Measurements from ENCODE around the gene FAM83D. TPM values are rescaled to one million over a fixed set of nuclear protein-coding genes. Genes with fewer than 3 reads are reported as not detected.

FAM83D gene, protein sequence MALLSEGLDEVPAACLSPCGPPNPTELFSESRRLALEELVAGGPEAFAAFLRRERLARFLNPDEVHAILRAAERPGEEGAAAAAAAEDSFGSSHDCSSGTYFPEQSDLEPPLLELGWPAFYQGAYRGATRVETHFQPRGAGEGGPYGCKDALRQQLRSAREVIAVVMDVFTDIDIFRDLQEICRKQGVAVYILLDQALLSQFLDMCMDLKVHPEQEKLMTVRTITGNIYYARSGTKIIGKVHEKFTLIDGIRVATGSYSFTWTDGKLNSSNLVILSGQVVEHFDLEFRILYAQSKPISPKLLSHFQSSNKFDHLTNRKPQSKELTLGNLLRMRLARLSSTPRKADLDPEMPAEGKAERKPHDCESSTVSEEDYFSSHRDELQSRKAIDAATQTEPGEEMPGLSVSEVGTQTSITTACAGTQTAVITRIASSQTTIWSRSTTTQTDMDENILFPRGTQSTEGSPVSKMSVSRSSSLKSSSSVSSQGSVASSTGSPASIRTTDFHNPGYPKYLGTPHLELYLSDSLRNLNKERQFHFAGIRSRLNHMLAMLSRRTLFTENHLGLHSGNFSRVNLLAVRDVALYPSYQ
- polyA plus RNA-seq (2013, experiment 1 of 4): 33.5 TPM
- polyA plus RNA-seq (2013, experiment 2 of 4): 28.4 TPM
- 35.6 TPM for polyA plus RNA-seq (2013, experiment 3 of 4)
- polyA plus RNA-seq (2013, experiment 4 of 4): 32.3 TPM

DNA sequence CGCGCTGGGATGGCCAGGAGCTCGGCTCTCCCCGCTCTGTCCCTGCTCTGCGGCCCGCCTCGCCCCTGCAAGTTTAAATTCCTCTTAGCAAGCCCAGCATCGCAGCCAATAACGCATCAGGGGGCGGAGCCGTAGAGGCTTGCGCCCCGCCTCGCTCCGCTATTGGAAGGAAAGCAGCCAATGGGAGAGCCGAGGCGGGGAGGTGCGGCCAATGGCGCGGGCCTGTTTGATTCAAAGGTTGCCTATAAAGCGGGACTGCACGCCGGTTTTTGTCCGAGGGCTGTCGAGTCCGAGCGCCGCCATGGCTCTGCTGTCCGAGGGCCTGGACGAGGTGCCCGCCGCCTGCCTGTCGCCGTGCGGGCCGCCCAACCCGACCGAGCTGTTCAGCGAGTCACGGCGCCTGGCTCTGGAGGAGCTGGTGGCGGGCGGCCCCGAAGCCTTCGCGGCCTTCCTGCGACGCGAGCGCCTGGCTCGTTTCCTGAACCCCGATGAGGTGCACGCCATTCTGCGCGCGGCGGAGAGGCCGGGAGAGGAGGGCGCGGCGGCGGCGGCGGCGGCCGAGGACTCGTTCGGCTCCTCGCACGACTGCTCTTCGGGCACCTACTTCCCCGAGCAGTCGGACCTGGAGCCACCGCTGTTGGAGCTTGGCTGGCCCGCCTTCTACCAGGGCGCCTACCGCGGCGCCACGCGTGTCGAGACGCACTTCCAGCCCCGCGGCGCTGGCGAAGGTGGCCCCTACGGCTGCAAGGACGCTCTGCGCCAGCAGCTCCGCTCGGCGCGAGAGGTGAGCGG is at the start of gene FAM83D:
FAM83D (plus strand) TSS at position 276 of the 792 bp plus-strand sequence; CDS start at position 302, 26 bp downstream.
- peak within 1 kb of the TSS; percentile 83 for H3K4me3 ChIP-seq (ENCODE audit: insufficient read depth, low read depth, low read length)
- no peaks in the 10 kb centered on the region for H3K9me3 ChIP-seq (ENCODE audit: control insufficient read depth, low read length)
- H3K27ac ChIP-seq (ENCODE audit: insufficient read depth, low read depth, low read length, poor library complexity, severe bottlenecking): no peak within 1 kb of the TSS
- no peaks in the 10 kb centered on the region for H3K36me3 ChIP-seq (ENCODE audit: control insufficient read depth, insufficient read depth, low read length)
- no peaks in the 10 kb centered on the region for H3K27me3 ChIP-seq (ENCODE audit: control insufficient read depth, insufficient read depth, low read length, poor library complexity, severe bottlenecking)
- 1% methylated on average over 95 of the region's 95 CpGs for WGBS, 2 experiments
- H3K4me1 ChIP-seq (ENCODE audit: control insufficient read depth, insufficient read depth, low read length): peaks cover 22% of the 10 kb centered on the region

DNA sequence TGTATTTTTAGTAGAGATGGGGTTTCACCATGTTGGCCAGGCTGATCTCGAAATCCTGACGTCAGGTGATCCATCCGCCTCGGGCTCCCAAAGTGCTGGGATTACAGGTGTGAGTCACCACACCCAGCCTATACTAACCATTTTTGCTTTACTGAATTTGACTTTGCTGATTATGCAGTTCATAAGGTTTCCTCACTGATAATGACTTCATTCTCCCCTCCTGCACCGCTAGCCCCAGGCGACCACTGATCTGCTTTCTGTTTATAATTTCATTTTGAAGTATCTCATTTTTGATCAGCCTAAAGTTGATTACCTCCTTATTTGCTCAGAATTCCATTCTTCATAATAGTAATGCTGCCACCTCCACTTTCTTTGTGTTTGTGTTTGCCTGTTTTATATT is 48.7 kb upstream of the FAM83D start:
- no peaks in the 10 kb centered on the region for H3K9me3 ChIP-seq (ENCODE audit: control insufficient read depth, low read length)
- no peak overlapping the region for H3K27ac ChIP-seq (ENCODE audit: insufficient read depth, low read depth, low read length, poor library complexity, severe bottlenecking)
- H3K4me1 ChIP-seq (ENCODE audit: control insufficient read depth, insufficient read depth, low read length): no peaks in the 10 kb centered on the region
- no peak overlapping the region for H3K4me3 ChIP-seq (ENCODE audit: insufficient read depth, low read depth, low read length)
- 90 to 92% methylated on average over 6 of the region's 6 CpGs for WGBS, 2 experiments
- no peaks in the 10 kb centered on the region for H3K36me3 ChIP-seq (ENCODE audit: control insufficient read depth, insufficient read depth, low read length)
- H3K27me3 ChIP-seq (ENCODE audit: control insufficient read depth, insufficient read depth, low read length, poor library complexity, severe bottlenecking): peaks cover 3% of the 10 kb centered on the region

DNA sequence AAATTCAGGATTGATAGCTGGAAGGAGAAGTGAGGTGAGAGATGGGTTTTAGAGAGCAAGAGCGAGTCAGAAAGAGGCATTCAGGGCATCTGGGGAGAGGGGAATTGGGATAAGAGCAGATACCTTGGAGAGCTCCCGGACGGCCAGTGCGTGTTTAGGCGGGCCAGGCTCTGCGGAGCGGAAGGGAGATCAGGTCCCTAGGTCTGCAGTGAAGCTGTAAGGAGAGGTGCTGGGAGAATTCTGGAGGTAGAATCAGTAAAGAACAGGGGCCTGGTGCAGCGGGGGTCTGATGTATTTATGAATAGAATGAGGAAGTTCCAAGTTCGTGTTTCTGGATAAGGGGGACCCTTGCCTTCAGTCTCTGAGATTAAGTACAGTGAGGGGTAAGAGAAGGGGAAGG is 47.4 kb upstream of the FAM83D start:
- no peak overlapping the region for H3K4me3 ChIP-seq (ENCODE audit: insufficient read depth, low read depth, low read length)
- WGBS, 2 experiments: 16 to 17% methylated on average over 9 of the region's 9 CpGs
- no peaks in the 10 kb centered on the region for H3K36me3 ChIP-seq (ENCODE audit: control insufficient read depth, insufficient read depth, low read length)
- no peak overlapping the region for H3K27ac ChIP-seq (ENCODE audit: insufficient read depth, low read depth, low read length, poor library complexity, severe bottlenecking)
- H3K9me3 ChIP-seq (ENCODE audit: control insufficient read depth, low read length): no peaks in the 10 kb centered on the region
- H3K27me3 ChIP-seq (ENCODE audit: control insufficient read depth, insufficient read depth, low read length, poor library complexity, severe bottlenecking): peaks cover 3% of the 10 kb centered on the region
- H3K4me1 ChIP-seq (ENCODE audit: control insufficient read depth, insufficient read depth, low read length): no peaks in the 10 kb centered on the region

DNA sequence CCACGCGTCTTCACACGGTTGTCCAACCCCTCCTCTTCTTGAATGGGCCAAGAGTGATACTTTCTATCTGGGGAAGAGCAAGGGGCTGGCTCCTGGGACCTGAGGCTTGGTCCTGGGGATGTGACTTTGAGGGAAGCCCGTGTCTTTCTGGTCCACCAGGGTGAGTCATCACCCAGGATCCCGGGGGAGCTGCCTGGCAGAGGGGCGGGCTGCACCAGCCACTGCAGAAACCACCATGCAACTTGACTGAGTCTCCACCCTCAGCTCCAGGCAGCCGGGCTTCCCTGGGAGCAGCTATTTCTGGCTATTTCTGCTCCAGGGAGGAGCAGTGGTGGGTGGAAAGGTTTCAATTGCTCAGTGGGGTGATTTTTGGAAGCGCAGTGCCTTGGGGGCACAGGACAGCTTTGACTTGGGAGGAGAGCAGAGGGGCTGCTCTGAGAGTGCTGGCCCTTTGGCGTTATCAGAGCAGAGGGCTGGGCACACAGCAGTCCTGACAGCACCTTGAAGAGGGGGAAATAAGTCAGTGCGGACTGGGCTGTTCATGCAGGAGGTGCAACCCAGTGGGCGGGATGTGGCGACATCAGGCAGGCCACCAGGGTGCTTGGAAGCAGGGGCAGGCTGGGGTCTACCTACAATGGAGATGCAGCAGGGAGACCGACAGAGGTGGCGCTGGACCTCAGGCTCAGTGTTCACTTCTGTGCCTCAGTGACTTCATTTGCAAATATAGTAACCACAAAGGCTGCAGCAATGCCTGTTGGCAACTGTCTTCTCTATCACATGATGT is 45.1 kb upstream of the FAM83D start:
- peaks cover 3% of the 10 kb centered on the region for H3K27me3 ChIP-seq (ENCODE audit: control insufficient read depth, insufficient read depth, low read length, poor library complexity, severe bottlenecking)
- H3K27ac ChIP-seq (ENCODE audit: insufficient read depth, low read depth, low read length, poor library complexity, severe bottlenecking): no peak overlapping the region
- H3K36me3 ChIP-seq (ENCODE audit: control insufficient read depth, insufficient read depth, low read length): no peaks in the 10 kb centered on the region
- H3K4me3 ChIP-seq (ENCODE audit: insufficient read depth, low read depth, low read length): no peak overlapping the region
- 76 to 81% methylated on average over 14 of the region's 14 CpGs for WGBS, 2 experiments
- H3K9me3 ChIP-seq (ENCODE audit: control insufficient read depth, low read length): no peaks in the 10 kb centered on the region
- no peaks in the 10 kb centered on the region for H3K4me1 ChIP-seq (ENCODE audit: control insufficient read depth, insufficient read depth, low read length)

DNA sequence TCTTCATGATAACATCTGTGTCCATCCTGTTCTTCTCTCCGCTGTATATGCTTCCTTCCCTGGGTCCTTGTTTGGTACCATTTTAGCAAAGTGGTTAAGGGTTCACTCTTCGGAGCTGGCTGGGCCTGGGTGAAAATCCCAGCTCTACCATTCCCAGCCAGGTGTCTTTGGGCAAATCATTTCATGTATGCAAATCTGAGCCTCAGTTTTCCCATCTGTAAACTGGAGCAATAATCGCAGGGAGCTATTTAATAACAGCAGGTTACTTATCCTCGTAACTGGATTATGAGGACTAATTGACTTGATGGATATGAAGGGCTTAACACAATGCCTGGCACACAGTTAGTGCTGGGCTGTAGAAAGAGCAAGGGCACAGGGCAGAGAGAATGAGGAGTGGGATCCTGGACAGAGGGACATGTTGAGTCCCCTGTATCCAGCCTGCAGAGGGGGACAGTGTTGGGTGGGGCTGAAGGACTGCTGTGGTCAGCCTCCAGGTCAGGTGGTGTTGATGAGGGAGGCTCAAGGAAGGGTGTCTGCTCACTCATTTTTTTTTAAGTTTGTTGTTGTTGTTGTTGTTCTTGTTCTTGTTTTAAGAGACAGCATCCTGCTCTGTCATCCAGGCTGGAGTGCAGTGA is 44.3 kb upstream of the FAM83D start:
- H3K27me3 ChIP-seq (ENCODE audit: control insufficient read depth, insufficient read depth, low read length, poor library complexity, severe bottlenecking): peaks cover 3% of the 10 kb centered on the region
- WGBS, 2 experiments: 97% methylated on average over 4 of the region's 4 CpGs
- no peak overlapping the region for H3K27ac ChIP-seq (ENCODE audit: insufficient read depth, low read depth, low read length, poor library complexity, severe bottlenecking)
- no peaks in the 10 kb centered on the region for H3K36me3 ChIP-seq (ENCODE audit: control insufficient read depth, insufficient read depth, low read length)
- no peaks in the 10 kb centered on the region for H3K4me1 ChIP-seq (ENCODE audit: control insufficient read depth, insufficient read depth, low read length)
- no peak overlapping the region for H3K4me3 ChIP-seq (ENCODE audit: insufficient read depth, low read depth, low read length)
- H3K9me3 ChIP-seq (ENCODE audit: control insufficient read depth, low read length): no peaks in the 10 kb centered on the region

DNA sequence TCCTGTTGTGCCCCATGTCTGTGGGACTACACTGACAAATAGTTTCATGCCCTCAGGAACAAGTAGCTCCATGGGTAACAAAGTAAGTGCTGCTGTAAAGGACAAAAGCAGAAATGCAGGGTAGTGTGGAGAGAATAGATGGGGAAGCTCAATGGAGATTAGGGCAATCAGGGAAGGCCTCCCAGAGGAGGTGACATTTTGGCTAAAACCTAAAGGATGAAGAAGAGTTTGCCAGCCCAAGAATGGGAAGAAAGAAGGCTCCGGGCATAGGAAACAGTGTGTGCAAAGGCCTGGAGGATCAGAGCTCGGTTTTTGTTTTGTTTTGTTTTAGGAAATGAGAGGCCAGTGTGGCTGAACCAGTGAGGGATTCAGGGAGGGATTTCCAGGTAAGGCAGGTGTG is 43.6 kb upstream of the FAM83D start:
- H3K36me3 ChIP-seq (ENCODE audit: control insufficient read depth, insufficient read depth, low read length): no peaks in the 10 kb centered on the region
- 89 to 90% methylated on average over 2 of the region's 2 CpGs for WGBS, 2 experiments

DNA sequence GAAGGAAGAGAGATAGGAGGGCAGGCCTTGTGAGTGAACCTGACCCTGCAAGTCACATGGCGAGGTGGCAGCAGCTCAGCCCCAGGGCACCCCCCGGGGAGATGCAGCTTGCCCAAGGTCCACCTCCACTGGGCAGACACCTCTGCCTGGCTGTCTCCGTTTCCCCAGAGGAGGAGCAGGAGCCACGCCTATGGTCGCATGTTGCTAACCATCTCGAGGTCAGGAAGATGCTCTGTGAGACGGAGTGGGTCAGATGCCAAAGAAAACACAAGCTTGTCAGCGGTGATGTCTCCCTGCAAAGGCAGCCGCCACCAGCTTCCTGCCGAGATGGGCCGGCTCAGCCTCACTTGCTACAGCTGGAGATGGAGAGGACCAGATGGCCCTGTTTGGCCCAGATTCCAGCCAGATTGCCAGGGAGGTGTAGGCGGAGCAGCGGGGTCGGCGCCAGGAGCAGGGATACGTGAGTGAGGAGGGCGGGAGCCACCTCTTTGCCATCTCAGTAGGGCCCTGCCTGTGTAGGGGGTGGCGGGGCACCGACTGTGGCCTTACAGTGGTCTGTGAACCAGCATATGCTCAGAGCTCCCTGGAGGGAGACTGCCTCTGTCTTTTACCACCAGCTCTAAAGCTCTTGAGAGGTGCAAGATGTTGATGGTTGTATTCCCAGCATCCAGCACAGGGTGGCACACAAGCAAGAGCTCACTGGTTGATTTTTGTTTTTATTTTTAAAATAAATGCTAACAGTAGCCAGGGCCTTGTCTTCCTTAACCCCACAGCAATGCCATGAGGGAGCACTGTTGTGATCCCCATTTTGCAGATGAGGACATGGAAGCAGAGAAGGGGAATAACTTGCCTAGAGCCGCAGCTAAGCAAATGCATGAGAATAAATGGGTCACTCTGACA is 42.9 kb upstream of the FAM83D start:
- H3K4me1 ChIP-seq (ENCODE audit: control insufficient read depth, insufficient read depth, low read length): no peaks in the 10 kb centered on the region
- H3K4me3 ChIP-seq (ENCODE audit: insufficient read depth, low read depth, low read length): no peak overlapping the region
- WGBS, 2 experiments: 81 to 85% methylated on average over 20 of the region's 20 CpGs
- H3K36me3 ChIP-seq (ENCODE audit: control insufficient read depth, insufficient read depth, low read length): no peaks in the 10 kb centered on the region
- no peak overlapping the region for H3K27ac ChIP-seq (ENCODE audit: insufficient read depth, low read depth, low read length, poor library complexity, severe bottlenecking)
- H3K9me3 ChIP-seq (ENCODE audit: control insufficient read depth, low read length): no peaks in the 10 kb centered on the region
- peaks cover 3% of the 10 kb centered on the region for H3K27me3 ChIP-seq (ENCODE audit: control insufficient read depth, insufficient read depth, low read length, poor library complexity, severe bottlenecking)

More for the DNA sequence above, 43.6 kb upstream of the FAM83D start:
- Histone ChIP-seq H3K4me1 (ENCODE audit: control insufficient read depth, insufficient read depth, low read length) (no peaks in the 10 kb centered on the region), H3K4me3 (ENCODE audit: insufficient read depth, low read depth, low read length) (no peak overlapping the region), H3K27ac (ENCODE audit: insufficient read depth, low read depth, low read length, poor library complexity, severe bottlenecking) (no peak overlapping the region), H3K27me3 (ENCODE audit: control insufficient read depth, insufficient read depth, low read length, poor library complexity, severe bottlenecking) (peaks cover 3% of the 10 kb centered on the region), H3K9me3 (ENCODE audit: control insufficient read depth, low read length) (no peaks in the 10 kb centered on the region)

DNA sequence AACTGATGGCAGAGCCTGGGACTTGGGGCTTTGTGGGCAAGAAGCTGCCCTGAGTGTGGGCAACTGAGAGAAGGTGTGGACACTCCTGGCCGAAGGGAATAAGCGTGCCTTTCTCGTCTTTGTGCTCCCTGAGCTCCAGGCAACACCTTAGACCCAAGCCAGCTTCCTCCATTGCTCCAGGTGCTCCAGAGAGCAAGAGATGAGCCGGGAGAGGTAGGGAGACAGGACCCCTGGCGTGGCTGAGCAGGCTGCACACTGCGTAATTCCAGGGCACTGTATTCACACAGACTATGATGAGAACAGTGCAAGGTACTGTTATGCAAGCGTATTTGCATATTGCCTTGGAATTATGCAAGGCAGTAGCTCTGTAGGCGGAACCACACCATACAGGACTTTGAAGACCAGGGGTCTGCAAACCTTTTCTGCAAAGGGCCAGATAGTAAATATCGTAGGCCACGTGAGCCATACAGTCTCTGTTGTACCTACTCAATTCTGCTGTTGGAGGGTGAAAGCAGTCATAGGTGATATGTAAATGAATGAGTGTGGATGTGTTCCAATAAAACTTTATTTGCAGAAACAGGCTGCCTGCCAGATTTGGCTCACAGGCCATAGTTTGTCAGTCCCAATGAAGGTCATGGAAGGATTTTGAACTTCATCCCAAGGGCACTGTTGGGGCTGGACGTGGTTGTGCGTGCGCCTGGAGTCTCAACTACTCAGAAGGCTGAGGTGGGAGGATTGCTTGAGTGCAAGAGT is 42.1 kb upstream of the FAM83D start:
- WGBS, 2 experiments: 93 to 95% methylated on average over 13 of the region's 13 CpGs
- H3K27me3 ChIP-seq (ENCODE audit: control insufficient read depth, insufficient read depth, low read length, poor library complexity, severe bottlenecking): no peaks in the 10 kb centered on the region
- H3K4me1 ChIP-seq (ENCODE audit: control insufficient read depth, insufficient read depth, low read length): no peaks in the 10 kb centered on the region
- no peak overlapping the region for H3K27ac ChIP-seq (ENCODE audit: insufficient read depth, low read depth, low read length, poor library complexity, severe bottlenecking)
- H3K9me3 ChIP-seq (ENCODE audit: control insufficient read depth, low read length): no peaks in the 10 kb centered on the region
- H3K4me3 ChIP-seq (ENCODE audit: insufficient read depth, low read depth, low read length): no peak overlapping the region
- no peaks in the 10 kb centered on the region for H3K36me3 ChIP-seq (ENCODE audit: control insufficient read depth, insufficient read depth, low read length)
